Colonic mucosa (tissue), 4 donors: Measurements from ENCODE around the gene OARD1. TPM values are rescaled to one million over a fixed set of nuclear protein-coding genes. Genes with fewer than 3 reads are reported as not detected.

Source experiments
- DNase-seq: peaks from one replicate; pipeline ENCODE4 v3.0.0-alpha.2; 2020
- H3K27ac ChIP-seq: fragments of 200-600 bp; one replicate; pipeline ENCODE4 v1.8.0; 2021
- H3K27me3 ChIP-seq: fragments of 200-600 bp; one replicate; pipeline ENCODE4 v1.8.0; 2021
- H3K36me3 ChIP-seq: fragments of 200-600 bp; one replicate; pipeline ENCODE4 v1.8.0; 2021
- H3K4me1 ChIP-seq: fragments of 200-600 bp; one replicate; pipeline ENCODE4 v1.8.0; 2021; ENCODE audit warnings: mild to moderate bottlenecking
- H3K4me3 ChIP-seq: fragments of 200-600 bp; one replicate; pipeline ENCODE4 v1.8.0; 2021
- H3K9ac ChIP-seq, 2 donors: one replicate each; pipeline ENCODE4 v1.7.0; 2013; ENCODE audit warnings: control low read depth in 2 of 2, low read depth in 2 of 2, low read length in 2 of 2
- H3K9me3 ChIP-seq: fragments of 200-600 bp; one replicate; pipeline ENCODE4 v1.8.0; 2021
- CTCF ChIP-seq: fragments of 200-600 bp; IDR thresholded peaks from one replicate; pipeline ENCODE4 v1.8.0; 2022; ENCODE audit warnings: antibody characterized with exemption, mild to moderate bottlenecking
- intact Hi-C: fragments of 100-400 bp; cut with DNase I; formaldehyde crosslinking; loops from one replicate; pipeline ENCODE4 v1.14.1; 2022
- total RNA-seq, 2 donors: library from RNA; stranded (reverse); fragmentation: NEBNext Ultra II Directional in 1 of 2; extraction: Animal tissue kit (Norgen Biotek cat#: 25700) in 1 of 2; gene quantifications; one replicate each; pipeline ENCODE4 v1.2.1, GENCODE V29; 2021
- donor health status: healthy.
- donor health status: DM: no; HTN: no; CAD: no.
- donor health status: DM: no; HTN: no; CAD: no.

Gene OARD1
- total RNA-seq, 2 donors from 2014 or later: 25.0 to 34.2 TPM

- Histone ChIP-seq H3K9me3 (no peaks in the 10 kb centered on the region), H3K27me3 (no peaks in the 10 kb centered on the region), H3K27ac (no peak within 1 kb of the TSS), H3K4me3 (no peak within 1 kb of the TSS), H3K4me1 (no peaks in the 10 kb centered on the region), H3K36me3 (no peaks in the 10 kb centered on the region), H3K9ac (no peak within 1 kb of the TSS)
- intact Hi-C loops: no loop called here
- TF ChIP-seq CTCF: no peak
- no peak for DNase-seq
Measured at GRCh38 chr6:41053041-41053440, 19.1 kb downstream of the OARD1 start, which contains the start of gene APOBEC2. Gene APOBEC2, plus strand, starts transcription at chr6:41053202. Its CDS starts 146 bp downstream, at chr6:41053348.

DNA sequence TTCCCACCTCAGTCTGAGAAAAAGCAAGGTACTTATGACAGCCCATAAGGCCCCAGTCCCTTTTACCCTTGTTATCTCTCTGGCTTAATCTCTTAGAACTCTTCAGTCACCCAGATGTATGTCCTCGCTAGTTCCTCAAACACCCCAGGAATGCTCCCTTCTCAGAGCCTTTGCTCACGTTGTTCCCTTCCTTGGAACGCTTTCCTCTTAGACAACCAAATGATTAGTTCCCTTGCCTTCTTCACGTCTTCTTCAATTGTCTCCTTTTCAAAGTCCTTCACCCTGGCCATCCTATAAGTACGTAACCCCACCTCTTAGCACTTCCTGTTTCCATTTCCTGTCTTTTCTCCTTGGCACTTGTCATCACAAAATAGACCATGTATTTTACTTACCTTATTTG, 20.3 kb downstream of the OARD1 start:
- intact Hi-C loops: no loop called here
- Histone ChIP-seq H3K27ac (no peak overlapping the region), H3K27me3 (no peaks in the 10 kb centered on the region), H3K4me1 (no peaks in the 10 kb centered on the region), H3K36me3 (no peaks in the 10 kb centered on the region), H3K4me3 (no peak overlapping the region), H3K9ac (no peak overlapping the region), H3K9me3 (no peaks in the 10 kb centered on the region)
- TF ChIP-seq CTCF: no peak
- no peak for DNase-seq

DNA sequence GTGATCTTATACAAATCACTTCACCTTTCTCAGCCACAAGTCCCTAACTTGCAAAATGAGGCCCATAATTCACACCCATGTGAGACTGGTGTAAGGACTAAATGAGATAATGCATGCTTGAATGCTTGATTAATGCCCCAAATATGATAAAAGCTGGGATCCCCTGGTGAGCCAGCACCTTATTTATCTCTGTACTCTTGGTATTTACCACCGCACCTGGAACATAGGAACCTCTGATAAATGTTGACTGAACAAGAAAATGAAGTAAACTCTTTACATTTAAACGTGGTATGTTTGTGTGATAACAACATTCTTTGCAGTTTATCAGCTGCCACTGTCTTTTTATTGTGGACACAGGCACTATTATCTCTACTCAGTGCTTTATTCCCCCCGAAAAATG, 21.6 kb downstream of the OARD1 start:
- intact Hi-C loops: no loop called here
- Histone ChIP-seq H3K4me1 (no peaks in the 10 kb centered on the region), H3K27me3 (no peaks in the 10 kb centered on the region), H3K9me3 (no peaks in the 10 kb centered on the region), H3K27ac (no peak overlapping the region), H3K36me3 (no peaks in the 10 kb centered on the region), H3K9ac (no peak overlapping the region), H3K4me3 (no peak overlapping the region)
- TF ChIP-seq CTCF: no peak
- DNase-seq: no peak

- Histone ChIP-seq H3K9me3 (no peaks in the 10 kb centered on the region), H3K36me3 (no peaks in the 10 kb centered on the region), H3K4me1 (no peaks in the 10 kb centered on the region), H3K9ac (no peak overlapping the region), H3K27me3 (no peaks in the 10 kb centered on the region), H3K27ac (no peak overlapping the region), H3K4me3 (no peak overlapping the region)
- TF ChIP-seq CTCF: no peak
- intact Hi-C loops: no loop called here
- DNase-seq: no peak
Measured at GRCh38 chr6:41049955-41050354, 22.2 kb downstream of the OARD1 start.

GRCh38 chr6:41049521-41049920, 22.6 kb downstream of the OARD1 start:
- no peak for DNase-seq
- H3K9me3 ChIP-seq: no peaks in the 10 kb centered on the region
- H3K27me3 ChIP-seq: no peaks in the 10 kb centered on the region
- no peaks in the 10 kb centered on the region for H3K36me3 ChIP-seq
- H3K27ac ChIP-seq: no peak overlapping the region
- intact Hi-C loops: no loop called here
- TF ChIP-seq CTCF: no peak
- H3K4me3 ChIP-seq: no peak overlapping the region
- H3K4me1 ChIP-seq: no peaks in the 10 kb centered on the region
- no peak overlapping the region for H3K9ac ChIP-seq
